ENCODE measurements around the gene CDCA7. TPM values are rescaled to one million over a fixed set of nuclear protein-coding genes. Genes with fewer than 3 reads are reported as not detected.

The CDCA7 gene
- total and polyA plus RNA-seq, 2 of the 13 experiments (the other 11 are each of a cell fraction or from before 2014, with no cell fraction given), result 46.2 to 57.8 TPM

GRCh38 chr2:173355132-173355865 lies 627 bp downstream of the CDCA7 start (continued):
- TF ChIP-seq RNF219 (CRISPR knock-in tag; IDR thresholded peaks at IDR 0.05) (no peak), ZNF292 (CRISPR knock-in tag; IDR thresholded peaks at IDR 0.05; ENCODE audit: borderline replicate concordance, low read depth) (peak; percentile 22), KLF11 (CRISPR knock-in tag; IDR thresholded peaks at IDR 0.05) (0 out of 2 replicates have a peak, but pooled peaks have one; percentile 33), IRF9 (CRISPR knock-in tag; IDR thresholded peaks at IDR 0.05; ENCODE audit: borderline replicate concordance) (no peak; the same call in 1 of the 2 replicates), ZNF605 (CRISPR knock-in tag; IDR thresholded peaks at IDR 0.05) (no peak), ETV5 (CRISPR knock-in tag; IDR thresholded peaks at IDR 0.05; ENCODE audit: borderline replicate concordance) (peak; percentile 52; the same call in 1 of the 2 replicates), KDM5B (CRISPR knock-in tag; IDR thresholded peaks at IDR 0.05; ENCODE audit: borderline replicate concordance) (peak; percentile 64), MXD1 (CRISPR knock-in tag; IDR thresholded peaks at IDR 0.05) (peak; percentile 96; the same call in 1 of the 2 replicates), ZNF329 (CRISPR knock-in tag; IDR thresholded peaks at IDR 0.05; ENCODE audit: low read depth) (no peak), PLRG1 (conservative IDR thresholded peaks at IDR 0.05) (no peak), CBX2 (IDR thresholded peaks at IDR 0.05; ENCODE audit: low read depth, low read length) (no peak), CBX2 (CRISPR knock-in tag; IDR thresholded peaks at IDR 0.05; ENCODE audit: low read depth) (no peak; the same call in 1 of the 2 replicates), ZBTB4 (CRISPR knock-in tag; IDR thresholded peaks at IDR 0.05; ENCODE audit: borderline replicate concordance) (0 out of 2 replicates have a peak, but pooled peaks have one; percentile 30), CENPT (CRISPR knock-in tag; IDR thresholded peaks at IDR 0.05; ENCODE audit: low read depth) (0 out of 2 replicates have a peak, but pooled peaks have one; percentile 15), TBX2 (CRISPR knock-in tag; IDR thresholded peaks at IDR 0.05; ENCODE audit: borderline replicate concordance) (no peak), SNAI1 (CRISPR knock-in tag; IDR thresholded peaks at IDR 0.05; ENCODE audit: borderline replicate concordance) (0 out of 2 replicates have a peak, but pooled peaks have one; percentile 76), ZNF687 (CRISPR knock-in tag; IDR thresholded peaks at IDR 0.05) (peak; percentile 96)

All from HepG2 (cell line).